Activated T-helper 17 cell treated with anti-CD3 and anti-CD28 coated beads, Interleukin-2, amount 50 U/mL, for 72 hours (primary cell): ENCODE measurements around the gene NUP210. TPM values are rescaled to one million over a fixed set of nuclear protein-coding genes. Genes with fewer than 3 reads are reported as not detected.
A peak's percentile ranks its signal among the peaks of the same experiment; 100 is the strongest.

ENCODE experiments used
- ATAC-seq: fragments of 150-1000 bp; cut with Tn5 transposase; replicated peaks from 2 replicates; pipeline ENCODE4 v1.10.0; 2021; ENCODE audit warnings: mild to moderate bottlenecking, moderate library complexity
- H3K27ac Mint-ChIP-seq: one replicate; pipeline ENCODE4 v1.8.0; 2022; ENCODE audit warnings: mixed read lengths
- H3K27me3 Mint-ChIP-seq: one replicate; pipeline ENCODE4 v1.8.0; 2022; ENCODE audit warnings: mixed read lengths
- H3K36me3 Mint-ChIP-seq: one replicate; pipeline ENCODE4 v1.8.0; 2022; ENCODE audit warnings: low read depth, mild to moderate bottlenecking, mixed read lengths
- H3K4me1 Mint-ChIP-seq: one replicate; pipeline ENCODE4 v1.8.0; 2022; ENCODE audit warnings: mixed read lengths
- H3K4me3 Mint-ChIP-seq: one replicate; pipeline ENCODE4 v1.8.0; 2022; ENCODE audit warnings: mild to moderate bottlenecking, mixed read lengths
- H3K9me3 Mint-ChIP-seq: one replicate; pipeline ENCODE4 v1.8.0; 2022; ENCODE audit warnings: mixed read lengths
- total RNA-seq, 2 donors: library from RNA; stranded (reverse); gene quantifications; one replicate each; pipeline ENCODE4 v1.2.3, GENCODE V29; 2022

NUP210 gene
- total RNA-seq, 2 donors from 2014 or later = 86.9 to 146 TPM

DNA sequence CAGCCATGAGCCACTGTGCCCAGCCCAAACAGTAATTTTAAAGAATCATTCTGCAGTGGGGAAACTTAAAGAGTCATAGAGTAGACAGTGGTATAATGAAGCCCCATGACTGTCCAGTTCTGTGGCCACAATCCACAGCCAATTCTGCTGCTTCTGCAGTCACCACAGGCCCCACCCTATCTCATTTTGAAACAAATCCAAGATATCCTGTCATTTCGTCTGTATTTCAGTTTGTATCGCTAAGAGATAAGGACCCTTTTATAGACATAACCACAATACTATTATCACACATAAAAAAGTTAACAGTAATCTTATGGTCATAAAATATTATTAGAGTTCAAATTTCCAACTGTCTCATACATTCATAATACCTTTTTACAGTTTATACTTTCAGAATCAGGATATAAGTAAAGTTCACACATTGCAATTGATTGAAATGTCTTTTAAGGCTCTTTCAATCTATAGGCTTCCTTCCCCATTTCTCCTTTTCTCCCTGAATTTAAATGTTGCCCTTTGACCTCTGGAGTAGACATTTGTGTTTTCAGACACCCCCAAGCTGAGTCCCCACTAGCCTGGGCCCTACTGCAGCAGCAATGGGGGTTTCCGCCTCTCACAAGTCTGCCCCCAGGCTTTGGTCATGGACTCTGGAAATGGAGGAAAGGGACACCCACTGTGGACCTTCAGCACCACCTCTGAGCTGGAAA lies 4.2 kb upstream of the NUP210 start:
- Mint-ChIP-seq H3K9me3 (no peaks in the 10 kb centered on the region), H3K36me3 (peaks cover 7% of the 10 kb centered on the region), H3K4me3 (no peak overlapping the region), H3K27me3 (no peaks in the 10 kb centered on the region), H3K4me1 (peaks cover 19% of the 10 kb centered on the region), H3K27ac (no peak overlapping the region)
- no peak for ATAC-seq

DNA sequence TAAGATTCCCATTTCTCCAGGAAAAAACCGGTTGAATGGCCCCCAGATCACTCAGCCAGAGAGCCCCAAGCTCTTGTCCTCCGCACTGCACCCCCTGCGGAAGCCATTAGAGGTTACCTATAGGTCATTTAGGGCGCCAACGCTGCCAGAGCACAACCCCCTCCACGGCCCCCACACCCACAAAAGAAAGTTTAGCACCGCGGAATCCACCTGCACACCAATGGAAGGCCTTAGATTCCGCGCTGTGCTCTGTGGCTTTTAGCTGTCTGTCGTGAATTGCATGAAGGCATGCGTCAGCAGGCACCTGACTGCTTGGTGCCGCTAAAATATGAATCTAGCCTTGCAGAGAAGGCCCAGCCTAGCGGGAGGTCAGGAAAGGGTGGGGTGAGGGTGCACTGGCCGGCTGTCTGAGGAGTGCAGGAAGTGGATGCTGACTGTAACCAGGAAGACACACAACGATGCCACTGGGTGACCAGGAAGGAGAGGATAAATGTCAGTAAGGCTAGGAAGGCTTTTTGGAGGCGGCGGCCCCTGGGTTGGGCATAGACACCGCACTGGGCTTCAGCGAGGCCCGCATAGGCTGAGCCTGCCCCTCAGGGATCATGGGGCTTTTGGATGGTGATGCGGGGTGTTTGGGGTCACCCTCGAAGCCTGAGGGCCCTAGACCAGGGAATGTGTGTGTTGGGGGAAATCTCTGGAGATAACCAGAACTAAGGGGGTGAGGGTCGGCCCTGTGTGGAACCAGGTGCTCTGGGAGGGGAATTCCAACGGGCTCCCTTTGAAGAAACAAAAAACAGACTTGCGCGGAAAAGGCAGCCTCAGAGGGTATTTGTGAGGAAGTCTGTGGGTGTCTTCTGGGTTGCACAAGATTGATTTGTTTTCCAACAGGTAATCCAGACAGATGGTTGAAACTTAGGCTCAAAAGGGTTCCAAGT lies 976 bp upstream of the NUP210 start:
- ATAC-seq = peak; percentile 69
- Mint-ChIP-seq H3K9me3 (no peaks in the 10 kb centered on the region), H3K36me3 (peaks cover 39% of the 10 kb centered on the region), H3K27ac (peak overlapping the region; percentile 90), H3K27me3 (no peaks in the 10 kb centered on the region), H3K4me1 (peaks cover 28% of the 10 kb centered on the region), H3K4me3 (peak overlapping the region; percentile 89)

DNA sequence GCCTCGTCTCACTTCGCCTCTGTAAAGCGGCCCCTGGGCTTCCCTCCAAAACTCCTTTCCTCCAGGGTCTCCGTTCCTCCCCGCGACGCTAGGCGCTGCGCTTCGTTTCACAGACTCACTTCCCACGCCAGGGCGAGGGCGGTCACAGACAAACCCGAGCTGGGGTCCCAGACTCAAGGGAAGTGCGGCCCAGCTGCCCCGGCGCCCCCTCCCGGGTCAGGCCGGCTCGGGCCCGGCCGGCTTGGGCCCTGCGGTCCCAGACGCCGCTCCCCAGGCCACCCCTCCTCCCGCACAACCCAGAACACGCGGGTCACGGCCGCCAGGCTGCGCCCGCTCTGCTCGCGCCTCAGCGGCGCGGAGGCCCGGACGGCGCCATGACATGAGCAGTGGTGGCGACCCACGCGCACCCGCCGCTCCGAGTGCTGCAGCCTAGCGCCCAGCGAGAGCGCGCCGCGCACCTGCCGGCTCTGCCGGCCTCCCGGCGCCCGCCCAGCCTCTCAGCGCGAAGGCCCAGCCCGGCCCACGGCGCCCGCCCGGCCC lies 547 bp downstream of the NUP210 start:
- peak overlapping the region; percentile 81 for H3K4me3 Mint-ChIP-seq
- no peaks in the 10 kb centered on the region for H3K9me3 Mint-ChIP-seq
- peak; percentile 63 for ATAC-seq
- H3K27ac Mint-ChIP-seq = peak overlapping the region; percentile 84
- H3K36me3 Mint-ChIP-seq = peaks cover 50% of the 10 kb centered on the region
- H3K4me1 Mint-ChIP-seq = peaks cover 33% of the 10 kb centered on the region
- H3K27me3 Mint-ChIP-seq = no peaks in the 10 kb centered on the region

DNA sequence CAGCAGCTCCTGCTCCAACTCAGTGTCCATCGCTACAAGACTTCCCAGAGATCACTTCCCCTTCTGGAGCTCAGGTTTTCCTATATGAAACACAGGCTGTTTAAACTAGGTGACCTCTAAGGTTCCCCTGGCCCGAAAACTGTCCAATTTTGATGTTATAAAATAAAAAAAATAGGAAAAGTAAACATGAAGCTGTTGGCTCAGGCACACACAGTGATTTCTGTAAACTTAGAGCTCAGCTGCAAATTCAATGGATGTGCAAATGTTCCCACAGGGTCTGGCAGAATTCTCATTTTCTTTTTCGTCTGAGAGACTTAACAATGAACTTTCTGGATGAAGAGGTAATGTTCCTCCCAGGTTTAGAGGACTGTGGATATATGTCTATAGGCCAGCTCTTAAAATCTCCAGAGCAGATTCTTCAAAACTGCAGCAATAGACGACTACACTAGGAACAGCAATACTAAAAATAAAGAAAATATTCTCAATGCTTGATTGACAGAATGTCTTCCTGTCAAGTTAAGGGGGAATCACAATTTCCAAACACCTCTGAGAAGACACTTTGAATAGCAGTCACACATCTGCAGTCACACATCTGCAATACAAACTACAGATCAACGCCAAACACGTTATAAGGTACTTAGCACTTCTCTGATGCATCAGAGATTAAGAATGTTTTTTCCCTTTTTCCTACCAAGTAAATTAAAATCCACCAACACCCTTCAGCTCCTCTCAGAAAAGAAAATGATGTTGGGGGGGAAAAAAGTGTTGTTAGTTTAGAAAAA lies 2.8 kb downstream of the NUP210 start:
- Mint-ChIP-seq H3K4me1 (peaks cover 47% of the 10 kb centered on the region), H3K27ac (peak overlapping the region; percentile 84), H3K4me3 (peak overlapping the region; percentile 81), H3K27me3 (no peaks in the 10 kb centered on the region), H3K9me3 (no peaks in the 10 kb centered on the region), H3K36me3 (peaks cover 65% of the 10 kb centered on the region)
- no peak for ATAC-seq

DNA sequence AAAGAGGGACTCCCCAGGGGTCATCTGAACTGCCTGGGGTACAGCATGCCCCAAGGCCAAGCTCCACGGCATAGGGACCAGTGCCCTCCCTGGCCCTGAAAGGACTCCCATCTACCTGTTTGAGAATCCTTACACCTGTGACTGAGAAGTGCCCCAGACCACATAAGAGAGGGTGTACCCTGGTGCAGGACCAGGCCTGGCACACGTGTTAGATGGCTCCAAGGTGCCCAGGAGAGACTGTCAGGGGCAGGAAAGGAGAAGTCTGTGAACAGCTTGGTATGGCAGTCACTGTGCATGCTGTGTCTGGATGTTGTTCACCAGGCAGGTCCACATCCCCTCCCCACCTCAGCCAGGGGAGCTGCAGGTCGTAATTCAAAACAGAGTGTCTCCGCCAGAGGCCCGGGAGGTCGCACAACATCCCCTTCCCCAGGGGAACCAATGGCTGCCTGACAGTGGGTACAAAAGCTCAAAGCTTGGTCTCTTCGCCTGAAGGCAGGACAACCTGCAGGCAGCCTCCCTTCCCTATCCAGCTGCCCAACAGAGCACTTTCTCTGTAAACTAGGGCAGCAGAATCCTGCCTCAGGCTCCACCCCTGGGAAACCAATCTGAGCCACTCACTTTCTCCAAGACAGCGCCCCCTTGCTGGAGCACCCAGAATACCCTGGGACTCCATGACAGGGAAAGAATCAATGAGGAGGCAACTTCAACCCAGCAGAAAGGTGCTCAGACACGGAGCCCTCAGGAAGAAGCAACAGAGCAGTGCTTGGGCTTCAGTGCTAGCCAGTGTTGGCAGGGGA lies 3.9 kb downstream of the NUP210 start:
- Mint-ChIP-seq H3K27ac (peak overlapping the region; percentile 84), H3K4me1 (peaks cover 39% of the 10 kb centered on the region), H3K4me3 (peak overlapping the region; percentile 81), H3K36me3 (peaks cover 65% of the 10 kb centered on the region), H3K27me3 (no peaks in the 10 kb centered on the region), H3K9me3 (no peaks in the 10 kb centered on the region)
- no peak for ATAC-seq

DNA sequence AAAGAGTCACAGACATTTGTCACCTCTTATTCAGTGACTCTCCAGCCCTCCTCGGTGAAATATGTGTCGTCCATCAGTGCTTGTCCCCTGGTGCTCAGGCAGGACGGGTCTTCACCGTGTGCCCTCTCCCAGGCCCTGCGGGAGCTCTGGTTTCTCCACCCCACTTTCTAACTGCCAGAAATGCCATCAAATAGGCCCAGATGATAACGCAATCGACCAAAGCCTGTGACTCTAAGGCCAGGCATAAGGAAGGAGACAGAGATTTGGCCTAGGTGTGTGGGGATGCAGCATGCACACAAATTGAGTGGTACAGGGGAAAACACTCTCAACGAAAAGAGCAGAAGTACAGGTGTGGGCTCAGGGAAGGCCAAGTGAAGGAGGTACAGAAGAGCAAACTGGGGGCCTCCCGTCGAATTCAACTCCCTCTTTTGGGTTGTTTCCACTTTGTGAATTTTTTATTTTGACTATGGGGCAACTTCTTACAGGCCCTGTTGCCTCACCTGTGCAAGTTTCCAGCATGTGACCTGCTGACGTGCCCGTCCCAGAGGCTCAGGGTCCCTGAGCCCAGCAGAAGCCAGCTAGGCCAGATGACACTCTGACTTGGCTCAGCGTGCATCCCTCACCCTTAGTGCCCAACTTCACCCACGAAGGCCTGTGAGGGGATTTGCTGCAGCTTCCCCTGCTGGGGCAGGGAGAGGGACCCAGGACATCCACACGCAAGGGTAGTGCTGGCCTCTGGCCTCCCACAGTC lies 4.7 kb downstream of the NUP210 start:
- H3K27ac Mint-ChIP-seq = peak overlapping the region; percentile 84
- H3K9me3 Mint-ChIP-seq = no peaks in the 10 kb centered on the region
- no peaks in the 10 kb centered on the region for H3K27me3 Mint-ChIP-seq
- ATAC-seq = no peak
- H3K4me1 Mint-ChIP-seq = peaks cover 34% of the 10 kb centered on the region
- peaks cover 61% of the 10 kb centered on the region for H3K36me3 Mint-ChIP-seq
- H3K4me3 Mint-ChIP-seq = peak overlapping the region; percentile 81

DNA sequence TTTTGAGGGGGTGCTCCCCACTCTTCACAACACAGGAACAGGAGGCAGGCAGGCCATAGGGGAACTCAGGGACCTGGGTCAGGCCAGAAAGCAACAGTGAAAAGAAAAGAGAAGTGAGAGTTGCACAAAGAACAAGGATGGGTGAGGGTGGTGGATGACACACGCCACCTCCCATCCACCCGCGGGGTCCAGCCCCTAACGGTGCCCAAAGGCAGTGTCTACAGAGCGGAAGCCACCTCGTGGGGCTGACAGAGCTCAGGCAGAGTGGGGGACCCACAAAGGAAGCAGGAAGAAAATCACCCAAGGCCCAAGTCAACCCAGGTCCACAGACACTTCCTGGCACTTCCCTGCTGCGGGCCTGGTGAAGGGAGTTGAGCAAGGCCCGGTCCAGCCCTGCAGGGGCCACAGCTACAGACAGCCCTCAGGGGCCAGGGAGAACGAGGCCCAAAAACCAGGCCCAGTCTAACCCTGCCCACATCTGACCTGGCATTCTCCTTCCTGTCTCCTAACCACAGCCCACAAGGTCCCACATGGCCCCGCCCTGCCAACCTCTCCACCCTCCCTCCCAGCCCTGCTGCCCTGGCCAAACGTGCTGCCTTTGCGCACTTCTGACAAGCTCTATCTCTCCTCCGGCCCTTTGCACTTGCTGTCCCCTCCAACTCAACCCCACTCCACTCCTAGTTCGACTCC lies 5.9 kb downstream of the NUP210 start:
- Mint-ChIP-seq H3K27ac (peak overlapping the region; percentile 84), H3K4me3 (peak overlapping the region; percentile 81), H3K36me3 (peaks cover 69% of the 10 kb centered on the region), H3K27me3 (no peaks in the 10 kb centered on the region), H3K4me1 (peaks cover 34% of the 10 kb centered on the region), H3K9me3 (no peaks in the 10 kb centered on the region)
- peak; percentile 85 for ATAC-seq

DNA sequence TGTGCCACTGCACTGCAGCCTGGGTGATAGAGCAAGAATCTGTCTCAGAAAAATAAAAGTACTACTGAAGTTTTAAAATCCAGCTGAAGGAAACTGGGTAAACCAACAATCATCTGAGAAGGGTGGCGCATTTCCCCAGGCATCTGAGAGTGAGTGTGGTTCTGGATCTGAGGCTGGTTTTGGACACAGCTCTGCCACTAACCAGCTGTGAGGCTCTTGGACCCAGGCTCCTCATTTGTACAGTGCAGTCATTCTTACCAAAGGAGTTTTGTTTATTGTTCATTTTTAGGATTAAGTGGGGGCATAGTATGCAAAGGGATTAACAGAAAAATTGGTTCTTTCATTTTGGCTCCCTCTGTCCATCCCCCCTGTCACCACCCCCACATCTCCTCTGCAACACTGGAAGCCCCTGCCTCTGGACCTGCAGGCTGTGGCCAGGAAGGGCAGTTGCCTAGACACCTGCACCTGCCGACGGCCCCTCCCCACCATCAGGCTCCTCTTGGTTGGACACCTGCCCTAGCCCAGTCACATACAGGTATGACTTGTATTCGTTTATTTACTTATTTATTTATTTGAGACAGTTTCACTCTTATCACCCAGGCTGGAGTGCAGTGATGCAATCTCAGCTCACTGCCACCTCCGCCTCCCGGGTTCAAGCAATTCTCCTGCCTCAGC lies 8.8 kb downstream of the NUP210 start:
- peaks cover 40% of the 10 kb centered on the region for H3K4me1 Mint-ChIP-seq

DNA sequence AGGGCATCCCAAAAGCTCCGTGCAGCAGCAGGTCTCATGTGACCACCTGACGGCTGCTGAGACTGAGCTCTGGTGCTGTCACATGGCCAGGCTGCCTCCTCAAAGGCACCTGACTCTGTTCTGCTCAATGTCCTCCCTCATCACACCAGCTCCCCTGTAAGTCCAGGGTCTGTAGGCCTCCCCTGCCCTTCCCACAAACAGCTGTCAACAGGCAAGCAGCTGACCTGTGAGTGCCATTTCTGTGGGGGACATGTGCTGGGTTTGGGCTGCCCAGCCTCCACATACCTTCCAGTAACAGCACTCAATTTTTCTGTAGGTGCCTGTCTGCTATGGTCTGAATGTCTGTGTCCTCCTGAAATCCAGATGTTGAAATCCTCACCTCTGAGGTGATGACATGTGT lies 11.2 kb downstream of the NUP210 start:
- peaks cover 33% of the 10 kb centered on the region for H3K36me3 Mint-ChIP-seq
- ATAC-seq = no peak
- no peaks in the 10 kb centered on the region for H3K9me3 Mint-ChIP-seq
- H3K27ac Mint-ChIP-seq = no peak overlapping the region
- peaks cover 24% of the 10 kb centered on the region for H3K4me1 Mint-ChIP-seq
- H3K27me3 Mint-ChIP-seq = no peaks in the 10 kb centered on the region
- no peak overlapping the region for H3K4me3 Mint-ChIP-seq

More for the DNA sequence above, 8.8 kb downstream of the NUP210 start:
- Mint-ChIP-seq H3K36me3 (peaks cover 53% of the 10 kb centered on the region), H3K27me3 (no peaks in the 10 kb centered on the region), H3K4me3 (no peak overlapping the region), H3K9me3 (no peaks in the 10 kb centered on the region), H3K27ac (no peak overlapping the region)
- ATAC-seq = no peak

DNA sequence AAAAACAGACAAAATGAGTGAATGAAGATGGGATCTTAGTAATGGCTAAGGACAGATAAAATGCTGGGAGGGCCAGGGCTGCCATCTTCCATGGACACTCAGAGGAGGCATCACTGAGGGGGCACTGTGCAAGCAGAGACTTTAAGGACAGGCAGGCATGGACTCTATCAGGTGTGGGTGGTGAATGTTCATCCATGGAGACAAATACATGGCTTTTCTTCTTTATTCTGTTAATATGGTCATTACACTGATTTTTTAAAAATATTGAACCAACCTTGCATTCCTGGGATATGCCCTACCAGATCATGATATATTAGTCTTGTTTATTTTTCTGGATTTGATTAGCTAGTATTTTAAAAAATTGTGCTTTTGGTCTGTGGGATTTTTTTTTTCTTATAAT lies 12.2 kb downstream of the NUP210 start:
- Mint-ChIP-seq H3K9me3 (no peaks in the 10 kb centered on the region), H3K4me3 (no peak overlapping the region), H3K4me1 (peaks cover 17% of the 10 kb centered on the region), H3K27ac (peak overlapping the region; percentile 34), H3K36me3 (peaks cover 24% of the 10 kb centered on the region), H3K27me3 (no peaks in the 10 kb centered on the region)
- ATAC-seq = no peak

DNA sequence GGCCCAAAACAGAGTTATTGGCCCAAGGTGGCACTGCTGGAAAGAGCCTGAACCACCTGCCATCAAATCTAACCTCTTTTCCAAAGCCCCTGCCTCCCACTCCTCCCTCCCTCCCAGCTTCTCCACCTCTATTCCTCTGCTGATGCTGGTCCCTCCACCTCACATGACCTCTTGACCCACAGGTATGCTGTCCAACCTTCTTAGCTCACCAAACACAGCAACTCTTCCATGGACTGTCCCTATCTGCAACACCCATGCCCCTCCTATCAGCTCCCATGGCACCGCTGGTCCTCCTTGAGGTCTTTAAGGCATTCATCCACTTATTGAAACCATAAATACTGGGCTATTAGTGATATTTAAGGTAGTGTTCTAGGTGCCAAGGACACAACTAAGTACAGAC lies 12.6 kb downstream of the NUP210 start:
- H3K27ac Mint-ChIP-seq = peak overlapping the region; percentile 34
- peaks cover 24% of the 10 kb centered on the region for H3K36me3 Mint-ChIP-seq
- H3K27me3 Mint-ChIP-seq = no peaks in the 10 kb centered on the region
- H3K9me3 Mint-ChIP-seq = no peaks in the 10 kb centered on the region
- ATAC-seq = no peak
- no peak overlapping the region for H3K4me3 Mint-ChIP-seq
- H3K4me1 Mint-ChIP-seq = peaks cover 21% of the 10 kb centered on the region

DNA sequence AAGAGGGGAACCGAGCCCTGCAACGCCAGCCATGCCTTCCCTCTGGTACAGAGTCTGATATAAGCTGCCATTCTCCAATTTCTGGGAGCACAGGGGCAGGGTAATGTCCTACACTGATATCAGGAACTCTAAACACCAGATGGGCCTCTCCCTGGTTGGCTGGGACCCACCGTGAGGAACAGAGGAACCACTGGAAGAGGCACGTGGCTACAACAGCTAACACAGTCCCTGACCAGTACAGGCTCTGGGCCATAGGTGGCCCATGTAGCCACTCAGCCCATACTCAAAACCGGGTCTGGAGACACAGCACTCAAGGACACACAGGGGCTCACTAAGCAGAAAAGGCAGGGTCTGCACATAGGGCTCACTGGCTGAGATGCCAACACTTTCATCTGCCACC lies 13.9 kb downstream of the NUP210 start:
- peaks cover 24% of the 10 kb centered on the region for H3K36me3 Mint-ChIP-seq

More for the DNA sequence above, 13.9 kb downstream of the NUP210 start:
- no peak overlapping the region for H3K4me3 Mint-ChIP-seq
- H3K27me3 Mint-ChIP-seq = no peaks in the 10 kb centered on the region
- no peaks in the 10 kb centered on the region for H3K9me3 Mint-ChIP-seq
- H3K27ac Mint-ChIP-seq = no peak overlapping the region
- peaks cover 25% of the 10 kb centered on the region for H3K4me1 Mint-ChIP-seq
- ATAC-seq = no peak
